Endothelial cell of umbilical vein (primary cell): ENCODE data around the gene CENATAC. TPM values are rescaled to one million over a fixed set of nuclear protein-coding genes. Genes with fewer than 3 reads are reported as not detected.

Source experiments
- BruUV-seq: library from RNA; stranded (reverse); fragments of 400-500 nt; replicated peaks from 2 replicates; lab custom pipeline; 2021; lab: Mats Ljungman, UMichigan
- CTCF ChIA-PET: fragments of 300-600, 350-600 bp; sonication (Branson Sonifier 250); formaldehyde crosslinking; loops from one replicate; lab custom pipeline; 2021; ENCODE audit warnings: antibody characterized with exemption, inconsistent platforms; lab: Charles Lee
- POLR2A ChIA-PET: fragments of 300-600, 350-600 bp; sonication (Branson Sonifier 250); formaldehyde crosslinking; loops from one replicate; lab custom pipeline; 2021; ENCODE audit warnings: antibody characterized with exemption, inconsistent platforms; lab: Charles Lee
- DNase-seq: peaks from one replicate; pipeline ENCODE4 v3.0.0-alpha.2; 2011; ENCODE audit warnings: low read depth, low spot score
- FAIRE-seq: peaks from 2 replicates; lab custom pipeline; 2011; peaks lifted over from hg19 to GRCh38; lab: Jason Lieb, UNC
- H2AFZ ChIP-seq: 2 replicates; pipeline ENCODE4 v1.6.0; 2012; ENCODE audit warnings: low read depth, low read length, control low read depth, inconsistent platforms
- H3K27ac ChIP-seq: 2 replicates; pipeline ENCODE4 v1.5.1; 2011; ENCODE audit warnings: low read depth, mild to moderate bottlenecking, control low read depth, low read length, moderate library complexity; ENCODE audit not compliant: insufficient read depth
- H3K27me3 ChIP-seq, 2 experiments: 2 replicates each; pipeline versions ENCODE4 v1.6.0 to v1.6.1; 2011; ENCODE audit warnings: low read length in 2 of 2, mixed read lengths in 1 of 2; ENCODE audit not compliant: control insufficient read depth in 2 of 2, insufficient read depth in 2 of 2
- H3K36me3 ChIP-seq, 2 experiments: 2 replicates in 1 of 2; 3 replicates in 1 of 2; pipeline ENCODE4 v1.5.1; 2011; ENCODE audit warnings: low read length in 2 of 2, mild to moderate bottlenecking in 1 of 2, moderate library complexity in 1 of 2; ENCODE audit not compliant: control insufficient read depth in 2 of 2, insufficient read depth in 2 of 2; ENCODE audit errors: extremely low read depth in 1 of 2
- H3K4me1 ChIP-seq: 3 replicates; pipeline ENCODE4 v1.5.1; 2011; ENCODE audit warnings: mild to moderate bottlenecking, low read length; ENCODE audit not compliant: control insufficient read depth, insufficient read depth; ENCODE audit errors: extremely low read depth
- H3K4me2 ChIP-seq: 2 replicates; pipeline ENCODE4 v1.6.1; 2011; ENCODE audit warnings: low read length, control low read depth, mixed read lengths; ENCODE audit not compliant: insufficient read depth
- H3K4me3 ChIP-seq, 3 experiments: fragments of 200-600 bp in 1 of 3; sonication (generic), shearing (Covaris generic) in 1 of 3; replicated peaks in 1 of 3; 2 replicates each; pipeline ENCODE4 v1.5.1; 2011 to 2016; ENCODE audit warnings: control low read depth in 3 of 3, low read length in 3 of 3, mild to moderate bottlenecking in 2 of 3, inconsistent platforms in 1 of 3, low read depth in 1 of 3, moderate library complexity in 1 of 3; ENCODE audit not compliant: insufficient read depth in 1 of 3
- H3K79me2 ChIP-seq: 2 replicates; pipeline ENCODE4 v1.6.0; 2012; ENCODE audit warnings: low read length, inconsistent platforms; ENCODE audit not compliant: control insufficient read depth, insufficient read depth
- H3K9ac ChIP-seq: replicated peaks from 2 replicates; pipeline ENCODE3; 2011; ENCODE audit warnings: low read length, control low read depth; ENCODE audit not compliant: insufficient read depth; ENCODE audit errors: extremely low read depth
- H3K9me1 ChIP-seq: replicated peaks from 3 replicates; pipeline ENCODE4 v1.6.0; 2011; ENCODE audit warnings: mild to moderate bottlenecking, low read length; ENCODE audit not compliant: control insufficient read depth, insufficient read depth; ENCODE audit errors: extremely low read depth
- H3K9me3 ChIP-seq: replicated peaks from 2 replicates; pipeline ENCODE4 v1.5.1; 2012; ENCODE audit warnings: low read length, inconsistent platforms; ENCODE audit not compliant: control insufficient read depth, insufficient read depth
- H4K20me1 ChIP-seq: replicated peaks from 2 replicates; pipeline ENCODE3; 2011; ENCODE audit warnings: mild to moderate bottlenecking, low read length; ENCODE audit not compliant: control insufficient read depth, insufficient read depth; ENCODE audit errors: extremely low read depth
- EZH2 ChIP-seq: IDR thresholded peaks from 2 replicates; pipeline ENCODE4 v1.6.1; 2012; ENCODE audit warnings: borderline replicate concordance, low read depth, mild to moderate bottlenecking, moderate library complexity, low read length, inconsistent platforms; ENCODE audit not compliant: severe bottlenecking
- FOS ChIP-seq: IDR thresholded peaks from 2 replicates; pipeline ENCODE4 v1.6.1; 2011; ENCODE audit warnings: mild to moderate bottlenecking, low read length, moderate library complexity, borderline replicate concordance; ENCODE audit not compliant: insufficient read depth
- GATA2 ChIP-seq: IDR thresholded peaks from 2 replicates; pipeline ENCODE4 v1.7.0; 2011; ENCODE audit warnings: low read depth, mild to moderate bottlenecking, moderate library complexity, mixed read lengths, low read length; ENCODE audit not compliant: insufficient read length, insufficient read depth
- JUN ChIP-seq: IDR thresholded peaks from 2 replicates; pipeline ENCODE4 v1.6.1; 2011; ENCODE audit warnings: borderline replicate concordance, low read depth; ENCODE audit not compliant: insufficient read length, insufficient read depth
- MYC ChIP-seq: IDR thresholded peaks from one replicate; pipeline ENCODE4 v1.6.1; 2011; ENCODE audit warnings: mild to moderate bottlenecking, low read depth, low read length
- POLR2A ChIP-seq: IDR thresholded peaks from 2 replicates; pipeline ENCODE4 v1.6.1; 2012; ENCODE audit warnings: low read depth, mild to moderate bottlenecking, control low read depth, low read length
- POLR2AphosphoS5 ChIP-seq: IDR thresholded peaks from 2 replicates; pipeline ENCODE4 v1.6.1; 2012; ENCODE audit warnings: low read depth, mild to moderate bottlenecking, control low read depth, low read length, moderate library complexity; ENCODE audit not compliant: insufficient read depth
- dilution Hi-C: fragments of 300-500 bp; cut with MboI; formaldehyde crosslinking; loops from one replicate; pipeline ENCODE4 v1.15.0; 2019; ENCODE audit warnings: low sequenced_read_pairs; ENCODE audit not compliant: extremely low pct_ligation_motif_present
- intact Hi-C: fragments of 100-400 bp; cut with micrococcal nuclease; formaldehyde crosslinking; loops from one replicate; pipeline ENCODE4 v1.10.0; 2022
- polyA plus RNA-seq, 4 experiments: library from polyadenylated mRNA; depleted of rRNA in 3 of 4; stranded (reverse) in 3 of 4; unstranded in 1 of 4; fragments of >200 nt; gene quantifications; 2 replicates each; pipeline versions ENCODE4 v1.2.1 to v1.2.3, GENCODE V29; 2011 to 2012; ENCODE audit warnings: missing spikeins in 1 of 4
- total RNA-seq: library from RNA; stranded (reverse); gene quantifications from 2 replicates; pipeline ENCODE4 v1.2.3, GENCODE V29; 2021
- TF ChIP-seq, protein P1 (sequence below): IDR thresholded peaks from 2 replicates; pipeline ENCODE4 v1.6.1; 2011; ENCODE audit not compliant: insufficient read depth, insufficient read length
- TF ChIP-seq, protein P2 (sequence below), 2 donors: IDR thresholded peaks; 1 replicate in 1 of 2; 2 replicates in 1 of 2; pipeline ENCODE4 v1.5.1; 2011; ENCODE audit warnings: low read length in 2 of 2, mild to moderate bottlenecking in 2 of 2, moderate library complexity in 2 of 2, control low read depth in 1 of 2, inconsistent platforms in 1 of 2, low read depth in 1 of 2; ENCODE audit not compliant: insufficient read depth in 1 of 2; ENCODE audit errors: extremely low read depth in 1 of 2

The CENATAC gene
- total and polyA plus RNA-seq, 2 donors (not counting 3 experiments of a cell fraction or from before 2014, with no cell fraction given) = 14.2 to 41.8 TPM

DNA sequence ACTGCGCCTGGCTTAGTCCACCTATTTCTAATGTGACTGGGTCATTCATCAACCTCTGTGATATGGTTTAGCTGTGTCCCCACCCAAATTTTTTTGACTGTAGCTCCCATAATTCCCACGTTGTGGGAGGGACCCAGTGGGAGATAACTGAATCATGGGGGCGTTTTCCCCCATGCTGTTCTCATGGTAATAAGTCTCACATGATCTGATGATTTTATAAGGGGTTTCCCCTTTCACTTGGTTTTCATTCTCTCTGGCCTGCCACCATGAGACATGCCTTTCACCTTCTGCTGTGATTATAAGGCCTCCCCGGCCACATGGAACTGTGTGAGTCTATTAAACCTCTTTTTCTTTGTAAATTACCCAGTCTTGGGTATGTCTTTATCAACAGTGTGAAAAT is 8.7 kb downstream of the CENATAC start:
- intact Hi-C loops (no loop called here), dilution Hi-C loops (no loop called here)
- no peak for TF ChIP-seq EZH2
- no peak for TF ChIP-seq MYC
- TF ChIP-seq GATA2 = no peak
- TF ChIP-seq FOS = no peak
- no peak for TF ChIP-seq JUN
- no peak for TF ChIP-seq POLR2AphosphoS5
- TF ChIP-seq, protein P1, sequence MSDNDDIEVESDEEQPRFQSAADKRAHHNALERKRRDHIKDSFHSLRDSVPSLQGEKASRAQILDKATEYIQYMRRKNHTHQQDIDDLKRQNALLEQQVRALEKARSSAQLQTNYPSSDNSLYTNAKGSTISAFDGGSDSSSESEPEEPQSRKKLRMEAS = no peak
- TF ChIP-seq POLR2A = no peak
- TF ChIP-seq, protein P2, sequence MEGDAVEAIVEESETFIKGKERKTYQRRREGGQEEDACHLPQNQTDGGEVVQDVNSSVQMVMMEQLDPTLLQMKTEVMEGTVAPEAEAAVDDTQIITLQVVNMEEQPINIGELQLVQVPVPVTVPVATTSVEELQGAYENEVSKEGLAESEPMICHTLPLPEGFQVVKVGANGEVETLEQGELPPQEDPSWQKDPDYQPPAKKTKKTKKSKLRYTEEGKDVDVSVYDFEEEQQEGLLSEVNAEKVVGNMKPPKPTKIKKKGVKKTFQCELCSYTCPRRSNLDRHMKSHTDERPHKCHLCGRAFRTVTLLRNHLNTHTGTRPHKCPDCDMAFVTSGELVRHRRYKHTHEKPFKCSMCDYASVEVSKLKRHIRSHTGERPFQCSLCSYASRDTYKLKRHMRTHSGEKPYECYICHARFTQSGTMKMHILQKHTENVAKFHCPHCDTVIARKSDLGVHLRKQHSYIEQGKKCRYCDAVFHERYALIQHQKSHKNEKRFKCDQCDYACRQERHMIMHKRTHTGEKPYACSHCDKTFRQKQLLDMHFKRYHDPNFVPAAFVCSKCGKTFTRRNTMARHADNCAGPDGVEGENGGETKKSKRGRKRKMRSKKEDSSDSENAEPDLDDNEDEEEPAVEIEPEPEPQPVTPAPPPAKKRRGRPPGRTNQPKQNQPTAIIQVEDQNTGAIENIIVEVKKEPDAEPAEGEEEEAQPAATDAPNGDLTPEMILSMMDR (IDR thresholded peaks at IDR 0.05; ENCODE audit: extremely low read depth in 1 of 2, insufficient read depth in 1 of 2, low read depth in 1 of 2, low read length in 2 of 2) = no peak
- H3K9me1 ChIP-seq = no peaks in the 10 kb centered on the region
- H3K4me2 ChIP-seq = no peak overlapping the region
- no peaks in the 10 kb centered on the region for H3K79me2 ChIP-seq
- H3K36me3 ChIP-seq = peaks cover 2 to 6% of the 10 kb centered on the region in 2 experiments
- FAIRE-seq (no peak), DNase-seq (no peak)
- BruUV-seq = no TSS peak
- H3K27ac ChIP-seq = no peak overlapping the region
- no peaks in the 10 kb centered on the region for H3K4me1 ChIP-seq
- H2AFZ ChIP-seq = no peak overlapping the region
- H3K9ac ChIP-seq = no peak overlapping the region
- ChIA-PET POLR2A (no interaction called here), CTCF (no interaction called here)
- no peak overlapping the region for H3K4me3 ChIP-seq
- no peaks in the 10 kb centered on the region for H3K9me3 ChIP-seq
- H3K27me3 ChIP-seq = no peaks in the 10 kb centered on the region
- H4K20me1 ChIP-seq = no peaks in the 10 kb centered on the region
